ENCODE data around the gene RFX4.

The RFX4 gene

DNA sequence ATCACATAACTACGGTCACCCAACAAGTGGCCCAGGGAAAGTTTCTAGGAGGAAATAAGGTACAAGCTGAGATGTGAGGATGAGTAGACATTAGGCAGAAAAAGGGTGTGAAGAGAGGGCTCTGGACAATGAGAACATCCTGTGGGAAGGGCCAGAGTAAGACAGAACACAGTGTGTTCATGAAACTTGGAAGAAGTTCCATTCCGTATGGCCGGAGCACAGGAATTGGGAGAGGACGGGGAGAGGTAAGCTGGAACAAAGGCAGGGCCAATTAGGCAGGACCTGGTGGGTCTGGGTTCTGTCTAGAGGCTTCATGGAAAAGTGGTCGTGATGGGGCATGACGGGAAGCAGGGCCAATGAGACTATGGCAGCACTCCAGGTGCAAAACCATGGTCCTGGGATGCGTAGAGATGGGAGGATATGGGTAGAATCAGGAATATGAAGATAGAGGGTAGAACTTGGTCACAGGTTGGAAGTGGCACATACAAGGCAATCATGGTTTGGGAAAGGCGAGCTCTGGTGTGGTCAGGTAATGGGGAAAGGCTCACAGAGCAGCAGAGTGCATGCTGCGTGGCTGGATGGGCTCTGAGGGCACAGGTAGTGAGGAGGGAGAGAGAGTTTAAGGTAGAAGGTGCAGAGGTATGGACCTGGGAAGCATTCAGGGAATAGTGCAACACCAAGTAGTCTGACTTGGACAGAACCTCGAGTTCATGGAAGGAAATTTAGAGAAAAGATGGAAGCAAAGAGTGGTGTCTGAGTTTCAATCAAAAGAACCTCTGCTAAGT lies 93.0 kb downstream of the RFX4 start:
- H2AFZ ChIP-seq (ENCODE audit: low read depth, low read length), result no peak overlapping the region
- H3K9ac ChIP-seq (ENCODE audit: low read depth, low read length), result no peak overlapping the region
- no peaks in the 10 kb centered on the region for H3K4me1 ChIP-seq (ENCODE audit: insufficient read depth, low read length)

GRCh38 chr12:106679574-106679973 lies 96.8 kb downstream of the RFX4 start:
- Histone ChIP-seq H4K20me1 (ENCODE audit: insufficient read depth, low read length) (no peaks in the 10 kb centered on the region), H3K9me3 (ENCODE audit: insufficient read depth, low read length, severe bottlenecking) (no peaks in the 10 kb centered on the region), H3K4me3 (ENCODE audit: low read depth in 1 of 2, low read length in 2 of 2) (no peak overlapping the region), H3K4me1 (ENCODE audit: insufficient read depth, low read length) (no peaks in the 10 kb centered on the region), H2AFZ (ENCODE audit: low read depth, low read length) (no peak overlapping the region), H3K4me2 (ENCODE audit: insufficient read depth, low read length) (no peak overlapping the region), H3K79me2 (ENCODE audit: insufficient read depth, low read length) (no peaks in the 10 kb centered on the region), H3K27ac (ENCODE audit: low read length) (no peak overlapping the region), H3K36me3 (ENCODE audit: insufficient read depth, low read length) (no peaks in the 10 kb centered on the region), H3K9ac (ENCODE audit: low read depth, low read length) (no peak overlapping the region), H3K27me3 (ENCODE audit: insufficient read depth, low read length, poor library complexity) (no peaks in the 10 kb centered on the region)
- DNase-seq, result no peak
- TF ChIP-seq CTCF (IDR thresholded peaks at IDR 0.05; ENCODE audit: borderline replicate concordance, extremely low read depth, low read length, poor library complexity, severe bottlenecking), result no peak
- TF ChIP-seq EZH2 (IDR thresholded peaks at IDR 0.05; ENCODE audit: borderline replicate concordance, low read depth, low read length, severe bottlenecking), result no peak
- ATAC-seq (ENCODE audit: insufficient read depth, low read depth), result no peak

More for the DNA sequence above, 93.0 kb downstream of the RFX4 start:
- ATAC-seq (ENCODE audit: insufficient read depth, low read depth), result no peak
- Histone ChIP-seq H4K20me1 (ENCODE audit: insufficient read depth, low read length) (no peaks in the 10 kb centered on the region), H3K36me3 (ENCODE audit: insufficient read depth, low read length) (no peaks in the 10 kb centered on the region), H3K27ac (ENCODE audit: low read length) (no peak overlapping the region), H3K4me2 (ENCODE audit: insufficient read depth, low read length) (no peak overlapping the region), H3K9me3 (ENCODE audit: insufficient read depth, low read length, severe bottlenecking) (no peaks in the 10 kb centered on the region), H3K79me2 (ENCODE audit: insufficient read depth, low read length) (no peaks in the 10 kb centered on the region), H3K27me3 (ENCODE audit: insufficient read depth, low read length, poor library complexity) (no peaks in the 10 kb centered on the region), H3K4me3 (ENCODE audit: low read depth in 1 of 2, low read length in 2 of 2) (no peak overlapping the region)
- no peak for DNase-seq
- TF ChIP-seq CTCF (IDR thresholded peaks at IDR 0.05; ENCODE audit: borderline replicate concordance, extremely low read depth, low read length, poor library complexity, severe bottlenecking) (no peak), EZH2 (IDR thresholded peaks at IDR 0.05; ENCODE audit: borderline replicate concordance, low read depth, low read length, severe bottlenecking) (no peak)

- H3K4me2 ChIP-seq (ENCODE audit: insufficient read depth, low read length), result no peak overlapping the region
- no peaks in the 10 kb centered on the region for H3K9me3 ChIP-seq (ENCODE audit: insufficient read depth, low read length, severe bottlenecking)
- no peak overlapping the region for H3K27ac ChIP-seq (ENCODE audit: low read length)
- no peaks in the 10 kb centered on the region for H4K20me1 ChIP-seq (ENCODE audit: insufficient read depth, low read length)
- H3K4me1 ChIP-seq (ENCODE audit: insufficient read depth, low read length), result no peaks in the 10 kb centered on the region
- no peaks in the 10 kb centered on the region for H3K36me3 ChIP-seq (ENCODE audit: insufficient read depth, low read length)
- H2AFZ ChIP-seq (ENCODE audit: low read depth, low read length), result no peak overlapping the region
- no peak overlapping the region for H3K9ac ChIP-seq (ENCODE audit: low read depth, low read length)
- DNase-seq, result no peak
- H3K79me2 ChIP-seq (ENCODE audit: insufficient read depth, low read length), result no peaks in the 10 kb centered on the region
- no peak overlapping the region for H3K4me3 ChIP-seq (ENCODE audit: low read depth in 1 of 2, low read length in 2 of 2)
- H3K27me3 ChIP-seq (ENCODE audit: insufficient read depth, low read length, poor library complexity), result no peaks in the 10 kb centered on the region
- no peak for ATAC-seq (ENCODE audit: insufficient read depth, low read depth)
- no peak for TF ChIP-seq CTCF (IDR thresholded peaks at IDR 0.05; ENCODE audit: borderline replicate concordance, extremely low read depth, low read length, poor library complexity, severe bottlenecking)
- TF ChIP-seq EZH2 (IDR thresholded peaks at IDR 0.05; ENCODE audit: borderline replicate concordance, low read depth, low read length, severe bottlenecking), result no peak
Observed at GRCh38 chr12:106680280-106680679, 97.5 kb downstream of the RFX4 start.
